Right lobe of liver (tissue), 4 donors: ENCODE data around the gene PAK1.

Experiments used
- POLR2A ChIP-seq: fragments of 450-650 bp; IDR thresholded peaks from one replicate; pipeline ENCODE4 v1.6.1; 2017; ENCODE audit warnings: antibody characterized with exemption, mild to moderate bottlenecking
- TF ChIP-seq, protein P1 (sequence below), 4 donors: fragments of 200-600 bp in 3 of 4; fragments of 450-650 bp in 1 of 4; IDR thresholded peaks; one replicate each; pipeline versions ENCODE4 v1.5.1 to v1.8.0; 2016 to 2022; ENCODE audit warnings: antibody characterized with exemption in 4 of 4, mild to moderate bottlenecking in 2 of 4
- donor health status: DM: no; HTN: no; CAD: no.
- donor health status: DM: no; HTN: no; CAD: no.
- donor health status: DM: no; HTN: yes; CAD: no.

DNA sequence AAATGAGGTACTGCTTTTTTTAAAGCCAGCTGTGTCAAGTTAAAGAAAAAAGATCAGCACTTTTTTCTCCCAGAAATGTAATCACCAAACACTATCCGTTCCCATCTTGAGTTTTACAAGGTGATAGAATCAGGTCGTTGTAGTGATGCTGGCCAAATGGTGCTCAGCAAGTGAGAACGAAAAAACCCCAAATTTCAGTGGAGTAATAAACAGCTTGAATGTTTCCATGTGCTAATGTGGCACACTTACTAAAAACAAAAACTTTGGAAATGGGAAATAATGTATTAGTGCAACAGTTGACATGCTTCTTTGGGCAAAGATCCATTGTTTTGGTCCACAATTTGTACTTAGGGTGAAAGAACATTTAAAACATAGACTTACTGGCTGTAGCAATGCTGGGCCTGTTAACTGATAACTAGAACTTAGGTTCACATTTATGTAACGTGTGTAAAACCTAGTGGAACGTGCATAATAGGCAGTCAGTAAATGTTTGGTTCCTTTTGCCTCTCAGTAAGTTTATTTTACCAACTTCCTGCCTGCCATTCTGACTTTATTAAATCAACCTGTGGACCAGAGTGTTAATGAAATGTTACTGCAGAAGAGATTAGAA, 157.1 kb downstream of the PAK1 start:
- TF ChIP-seq, protein P1, sequence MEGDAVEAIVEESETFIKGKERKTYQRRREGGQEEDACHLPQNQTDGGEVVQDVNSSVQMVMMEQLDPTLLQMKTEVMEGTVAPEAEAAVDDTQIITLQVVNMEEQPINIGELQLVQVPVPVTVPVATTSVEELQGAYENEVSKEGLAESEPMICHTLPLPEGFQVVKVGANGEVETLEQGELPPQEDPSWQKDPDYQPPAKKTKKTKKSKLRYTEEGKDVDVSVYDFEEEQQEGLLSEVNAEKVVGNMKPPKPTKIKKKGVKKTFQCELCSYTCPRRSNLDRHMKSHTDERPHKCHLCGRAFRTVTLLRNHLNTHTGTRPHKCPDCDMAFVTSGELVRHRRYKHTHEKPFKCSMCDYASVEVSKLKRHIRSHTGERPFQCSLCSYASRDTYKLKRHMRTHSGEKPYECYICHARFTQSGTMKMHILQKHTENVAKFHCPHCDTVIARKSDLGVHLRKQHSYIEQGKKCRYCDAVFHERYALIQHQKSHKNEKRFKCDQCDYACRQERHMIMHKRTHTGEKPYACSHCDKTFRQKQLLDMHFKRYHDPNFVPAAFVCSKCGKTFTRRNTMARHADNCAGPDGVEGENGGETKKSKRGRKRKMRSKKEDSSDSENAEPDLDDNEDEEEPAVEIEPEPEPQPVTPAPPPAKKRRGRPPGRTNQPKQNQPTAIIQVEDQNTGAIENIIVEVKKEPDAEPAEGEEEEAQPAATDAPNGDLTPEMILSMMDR (IDR thresholded peaks at IDR 0.05), result no peak
- no peak for TF ChIP-seq POLR2A
